Endothelial cell of umbilical vein (primary cell): ENCODE results near the gene LEPROT. TPM values are rescaled to one million over a fixed set of nuclear protein-coding genes. Genes with fewer than 3 reads are reported as not detected.

Experiments
- BruUV-seq: library from RNA; stranded (reverse); fragments of 400-500 nt; replicated peaks from 2 replicates; lab custom pipeline; 2021; lab: Mats Ljungman, UMichigan
- CTCF ChIA-PET: fragments of 300-600, 350-600 bp; sonication (Branson Sonifier 250); formaldehyde crosslinking; loops from one replicate; lab custom pipeline; 2021; ENCODE audit warnings: antibody characterized with exemption, inconsistent platforms; lab: Charles Lee
- POLR2A ChIA-PET: fragments of 300-600, 350-600 bp; sonication (Branson Sonifier 250); formaldehyde crosslinking; loops from one replicate; lab custom pipeline; 2021; ENCODE audit warnings: antibody characterized with exemption, inconsistent platforms; lab: Charles Lee
- DNase-seq: peaks from one replicate; pipeline ENCODE4 v3.0.0-alpha.2; 2011; ENCODE audit warnings: low read depth, low spot score
- FAIRE-seq: peaks from 2 replicates; lab custom pipeline; 2011; peaks lifted over from hg19 to GRCh38; lab: Jason Lieb, UNC
- H2AFZ ChIP-seq: 2 replicates; pipeline ENCODE4 v1.6.0; 2012; ENCODE audit warnings: low read depth, low read length, control low read depth, inconsistent platforms
- H3K27ac ChIP-seq: 2 replicates; pipeline ENCODE4 v1.5.1; 2011; ENCODE audit warnings: low read depth, mild to moderate bottlenecking, control low read depth, low read length, moderate library complexity; ENCODE audit not compliant: insufficient read depth
- H3K27me3 ChIP-seq, 2 experiments: 2 replicates each; pipeline versions ENCODE4 v1.6.0 to v1.6.1; 2011; ENCODE audit warnings: low read length in 2 of 2, mixed read lengths in 1 of 2; ENCODE audit not compliant: control insufficient read depth in 2 of 2, insufficient read depth in 2 of 2
- H3K36me3 ChIP-seq, 2 experiments: 2 replicates in 1 of 2; 3 replicates in 1 of 2; pipeline ENCODE4 v1.5.1; 2011; ENCODE audit warnings: low read length in 2 of 2, mild to moderate bottlenecking in 1 of 2, moderate library complexity in 1 of 2; ENCODE audit not compliant: control insufficient read depth in 2 of 2, insufficient read depth in 2 of 2; ENCODE audit errors: extremely low read depth in 1 of 2
- H3K4me1 ChIP-seq: 3 replicates; pipeline ENCODE4 v1.5.1; 2011; ENCODE audit warnings: mild to moderate bottlenecking, low read length; ENCODE audit not compliant: control insufficient read depth, insufficient read depth; ENCODE audit errors: extremely low read depth
- H3K4me2 ChIP-seq: 2 replicates; pipeline ENCODE4 v1.6.1; 2011; ENCODE audit warnings: low read length, control low read depth, mixed read lengths; ENCODE audit not compliant: insufficient read depth
- H3K4me3 ChIP-seq, 3 experiments: fragments of 200-600 bp in 1 of 3; sonication (generic), shearing (Covaris generic) in 1 of 3; replicated peaks in 1 of 3; 2 replicates each; pipeline ENCODE4 v1.5.1; 2011 to 2016; ENCODE audit warnings: control low read depth in 3 of 3, low read length in 3 of 3, mild to moderate bottlenecking in 2 of 3, inconsistent platforms in 1 of 3, low read depth in 1 of 3, moderate library complexity in 1 of 3; ENCODE audit not compliant: insufficient read depth in 1 of 3
- H3K79me2 ChIP-seq: 2 replicates; pipeline ENCODE4 v1.6.0; 2012; ENCODE audit warnings: low read length, inconsistent platforms; ENCODE audit not compliant: control insufficient read depth, insufficient read depth
- H3K9ac ChIP-seq: replicated peaks from 2 replicates; pipeline ENCODE3; 2011; ENCODE audit warnings: low read length, control low read depth; ENCODE audit not compliant: insufficient read depth; ENCODE audit errors: extremely low read depth
- H3K9me1 ChIP-seq: replicated peaks from 3 replicates; pipeline ENCODE4 v1.6.0; 2011; ENCODE audit warnings: mild to moderate bottlenecking, low read length; ENCODE audit not compliant: control insufficient read depth, insufficient read depth; ENCODE audit errors: extremely low read depth
- H3K9me3 ChIP-seq: replicated peaks from 2 replicates; pipeline ENCODE4 v1.5.1; 2012; ENCODE audit warnings: low read length, inconsistent platforms; ENCODE audit not compliant: control insufficient read depth, insufficient read depth
- H4K20me1 ChIP-seq: replicated peaks from 2 replicates; pipeline ENCODE3; 2011; ENCODE audit warnings: mild to moderate bottlenecking, low read length; ENCODE audit not compliant: control insufficient read depth, insufficient read depth; ENCODE audit errors: extremely low read depth
- EZH2 ChIP-seq: IDR thresholded peaks from 2 replicates; pipeline ENCODE4 v1.6.1; 2012; ENCODE audit warnings: borderline replicate concordance, low read depth, mild to moderate bottlenecking, moderate library complexity, low read length, inconsistent platforms; ENCODE audit not compliant: severe bottlenecking
- FOS ChIP-seq: IDR thresholded peaks from 2 replicates; pipeline ENCODE4 v1.6.1; 2011; ENCODE audit warnings: mild to moderate bottlenecking, low read length, moderate library complexity, borderline replicate concordance; ENCODE audit not compliant: insufficient read depth
- GATA2 ChIP-seq: IDR thresholded peaks from 2 replicates; pipeline ENCODE4 v1.7.0; 2011; ENCODE audit warnings: low read depth, mild to moderate bottlenecking, moderate library complexity, mixed read lengths, low read length; ENCODE audit not compliant: insufficient read length, insufficient read depth
- JUN ChIP-seq: IDR thresholded peaks from 2 replicates; pipeline ENCODE4 v1.6.1; 2011; ENCODE audit warnings: borderline replicate concordance, low read depth; ENCODE audit not compliant: insufficient read length, insufficient read depth
- MAX ChIP-seq: IDR thresholded peaks from 2 replicates; pipeline ENCODE4 v1.6.1; 2011; ENCODE audit not compliant: insufficient read depth, insufficient read length
- MYC ChIP-seq: IDR thresholded peaks from one replicate; pipeline ENCODE4 v1.6.1; 2011; ENCODE audit warnings: mild to moderate bottlenecking, low read depth, low read length
- POLR2A ChIP-seq: IDR thresholded peaks from 2 replicates; pipeline ENCODE4 v1.6.1; 2012; ENCODE audit warnings: low read depth, mild to moderate bottlenecking, control low read depth, low read length
- POLR2AphosphoS5 ChIP-seq: IDR thresholded peaks from 2 replicates; pipeline ENCODE4 v1.6.1; 2012; ENCODE audit warnings: low read depth, mild to moderate bottlenecking, control low read depth, low read length, moderate library complexity; ENCODE audit not compliant: insufficient read depth
- dilution Hi-C: fragments of 300-500 bp; cut with MboI; formaldehyde crosslinking; loops from one replicate; pipeline ENCODE4 v1.15.0; 2019; ENCODE audit warnings: low sequenced_read_pairs; ENCODE audit not compliant: extremely low pct_ligation_motif_present
- intact Hi-C: fragments of 100-400 bp; cut with micrococcal nuclease; formaldehyde crosslinking; loops from one replicate; pipeline ENCODE4 v1.10.0; 2022
- polyA plus RNA-seq, 4 experiments: library from polyadenylated mRNA; depleted of rRNA in 3 of 4; stranded (reverse) in 3 of 4; unstranded in 1 of 4; fragments of >200 nt; gene quantifications; 2 replicates each; pipeline versions ENCODE4 v1.2.1 to v1.2.3, GENCODE V29; 2011 to 2012; ENCODE audit warnings: missing spikeins in 1 of 4
- total RNA-seq: library from RNA; stranded (reverse); gene quantifications from 2 replicates; pipeline ENCODE4 v1.2.3, GENCODE V29; 2021
- TF ChIP-seq, protein P1 (sequence below), 2 donors: IDR thresholded peaks; 1 replicate in 1 of 2; 2 replicates in 1 of 2; pipeline ENCODE4 v1.5.1; 2011; ENCODE audit warnings: low read length in 2 of 2, mild to moderate bottlenecking in 2 of 2, moderate library complexity in 2 of 2, control low read depth in 1 of 2, inconsistent platforms in 1 of 2, low read depth in 1 of 2; ENCODE audit not compliant: insufficient read depth in 1 of 2; ENCODE audit errors: extremely low read depth in 1 of 2

LEPROT gene
- total and polyA plus RNA-seq, 2 donors (not counting 3 experiments of a cell fraction or from before 2014, with no cell fraction given) = 80.6 to 94.8 TPM

- H3K27ac ChIP-seq = no peak overlapping the region
- BruUV-seq = no TSS peak
- H3K79me2 ChIP-seq = no peaks in the 10 kb centered on the region
- no peaks in the 10 kb centered on the region for H3K9me1 ChIP-seq
- ChIA-PET CTCF (interaction anchor here (1.0 kb wide), 1 partner anchor 295 kb away, joined by 3 read pairs; no protein-coding TSS in a partner anchor), POLR2A (no interaction called here)
- TF ChIP-seq EZH2 (no peak), POLR2AphosphoS5 (no peak), POLR2A (no peak), MYC (no peak), FOS (no peak), GATA2 (no peak), MAX (no peak), JUN (no peak)
- TF ChIP-seq, protein P1, sequence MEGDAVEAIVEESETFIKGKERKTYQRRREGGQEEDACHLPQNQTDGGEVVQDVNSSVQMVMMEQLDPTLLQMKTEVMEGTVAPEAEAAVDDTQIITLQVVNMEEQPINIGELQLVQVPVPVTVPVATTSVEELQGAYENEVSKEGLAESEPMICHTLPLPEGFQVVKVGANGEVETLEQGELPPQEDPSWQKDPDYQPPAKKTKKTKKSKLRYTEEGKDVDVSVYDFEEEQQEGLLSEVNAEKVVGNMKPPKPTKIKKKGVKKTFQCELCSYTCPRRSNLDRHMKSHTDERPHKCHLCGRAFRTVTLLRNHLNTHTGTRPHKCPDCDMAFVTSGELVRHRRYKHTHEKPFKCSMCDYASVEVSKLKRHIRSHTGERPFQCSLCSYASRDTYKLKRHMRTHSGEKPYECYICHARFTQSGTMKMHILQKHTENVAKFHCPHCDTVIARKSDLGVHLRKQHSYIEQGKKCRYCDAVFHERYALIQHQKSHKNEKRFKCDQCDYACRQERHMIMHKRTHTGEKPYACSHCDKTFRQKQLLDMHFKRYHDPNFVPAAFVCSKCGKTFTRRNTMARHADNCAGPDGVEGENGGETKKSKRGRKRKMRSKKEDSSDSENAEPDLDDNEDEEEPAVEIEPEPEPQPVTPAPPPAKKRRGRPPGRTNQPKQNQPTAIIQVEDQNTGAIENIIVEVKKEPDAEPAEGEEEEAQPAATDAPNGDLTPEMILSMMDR (IDR thresholded peaks at IDR 0.05; ENCODE audit: extremely low read depth in 1 of 2, insufficient read depth in 1 of 2, low read depth in 1 of 2, low read length in 2 of 2) = no peak
- no peak overlapping the region for H3K9ac ChIP-seq
- H3K27me3 ChIP-seq = no peaks in the 10 kb centered on the region
- no peak overlapping the region for H3K4me3 ChIP-seq
- no peaks in the 10 kb centered on the region for H3K9me3 ChIP-seq
- no peak overlapping the region for H2AFZ ChIP-seq
- intact Hi-C loops (no loop called here), dilution Hi-C loops (no loop called here)
- FAIRE-seq (no peak), DNase-seq (no peak)
- H3K36me3 ChIP-seq = no peaks in the 10 kb centered on the region
- H3K4me2 ChIP-seq = no peak overlapping the region
- H3K4me1 ChIP-seq = peaks cover 22% of the 10 kb centered on the region
- H4K20me1 ChIP-seq = no peaks in the 10 kb centered on the region
Observed at GRCh38 chr1:65392497-65392896, 28.0 kb upstream of the LEPROT start.
